H1 (cell line): ENCODE measurements around the gene SERGEF. TPM values are rescaled to one million over a fixed set of nuclear protein-coding genes. Genes with fewer than 3 reads are reported as not detected.
"Not testable (repeated sequence)": the region's sequence is repeated elsewhere in the genome, so short reads cannot be mapped to it uniquely, and the experiment has no call there.

Source experiments
- CTCF ChIA-PET: fragments of 300-600 bp; sonication (Branson Sonifier 250); formaldehyde crosslinking; loops from one replicate; lab custom pipeline; 2021; ENCODE audit not compliant: partially characterized antibody; lab: Charles Lee
- POLR2A ChIA-PET: fragments of 300-600 bp; sonication (Branson Sonifier 250); formaldehyde crosslinking; loops from one replicate; lab custom pipeline; 2021; ENCODE audit warnings: inconsistent platforms; ENCODE audit not compliant: partially characterized antibody; lab: Charles Lee
- DNase-seq, 2 experiments: peaks; one replicate each; pipeline versions ENCODE4 v3.0.0 to v3.0.0-alpha.2; 2010 to 2022; ENCODE audit warnings: low spot score in 2 of 2, low read depth in 1 of 2, mixed read lengths in 1 of 2
- FAIRE-seq: peaks from 2 replicates; lab custom pipeline; 2011; peaks lifted over from hg19 to GRCh38; lab: Jason Lieb, UNC
- H2AFZ ChIP-seq: 2 replicates; pipeline ENCODE4 v1.8.1; 2012; ENCODE audit warnings: low read length, inconsistent platforms
- H2AK5ac ChIP-seq: 2 replicates; pipeline ENCODE4 v1.6.1; 2013; ENCODE audit warnings: low read depth, low read length
- H2BK120ac ChIP-seq: replicated peaks from 2 replicates; pipeline ENCODE3; 2013; ENCODE audit warnings: low read depth, low read length, inconsistent platforms
- H2BK12ac ChIP-seq: 2 replicates; pipeline ENCODE4 v1.6.1; 2013; ENCODE audit warnings: low read depth, low read length
- H2BK15ac ChIP-seq: 2 replicates; pipeline ENCODE4 v1.6.1; 2013; ENCODE audit warnings: low read length
- H2BK20ac ChIP-seq: 2 replicates; pipeline ENCODE4 v1.6.1; 2013; ENCODE audit warnings: low read length
- H2BK5ac ChIP-seq: 2 replicates; pipeline ENCODE4 v1.6.1; 2013; ENCODE audit warnings: low read depth, low read length
- H3K14ac ChIP-seq: 2 replicates; pipeline ENCODE4 v1.6.1; 2013; ENCODE audit warnings: inconsistent platforms; ENCODE audit not compliant: insufficient read length
- H3K18ac ChIP-seq: 2 replicates; pipeline ENCODE4 v1.6.1; 2013; ENCODE audit warnings: low read length; ENCODE audit errors: extremely low read depth
- H3K23ac ChIP-seq: 2 replicates; pipeline ENCODE4 v1.6.1; 2013; ENCODE audit warnings: inconsistent platforms; ENCODE audit not compliant: insufficient read length
- H3K23me2 ChIP-seq: 2 replicates; pipeline ENCODE4 v1.6.1; 2013; ENCODE audit warnings: low read depth, low read length
- H3K27ac ChIP-seq: 2 replicates; pipeline ENCODE4 v1.6.1; 2011; ENCODE audit warnings: low read depth, low read length, inconsistent platforms
- H3K27me3 ChIP-seq, 4 experiments: replicated peaks in 1 of 4; 1 replicate in 1 of 4; 2 replicates in 3 of 4; pipeline versions ENCODE4 v1.6.1 to v1.8.1; 2011 to 2013; ENCODE audit warnings: low read length in 3 of 4, mild to moderate bottlenecking in 3 of 4, inconsistent platforms in 2 of 4, mixed read lengths in 2 of 4, moderate library complexity in 1 of 4; ENCODE audit not compliant: control insufficient read depth in 3 of 4, insufficient read depth in 3 of 4; ENCODE audit errors: extremely low read depth in 1 of 4
- H3K36me3 ChIP-seq, 4 experiments: 2 replicates each; pipeline versions ENCODE4 v1.6.1 to v1.8.1; 2011 to 2013; ENCODE audit warnings: mild to moderate bottlenecking in 4 of 4, low read length in 3 of 4, moderate library complexity in 2 of 4, control low read depth in 1 of 4, inconsistent platforms in 1 of 4; ENCODE audit not compliant: insufficient read depth in 4 of 4, control insufficient read depth in 2 of 4
- H3K4ac ChIP-seq: replicated peaks from 2 replicates; pipeline ENCODE3; 2013; ENCODE audit warnings: low read length, low read depth, mixed read lengths, inconsistent platforms; ENCODE audit not compliant: insufficient read length
- H3K4me1 ChIP-seq, 4 experiments: replicated peaks in 1 of 4; 1 replicate in 1 of 4; 2 replicates in 3 of 4; pipeline versions ENCODE4 v1.6.1 to v1.8.1; 2011 to 2013; ENCODE audit warnings: low read length in 3 of 4, inconsistent platforms in 2 of 4, mixed read lengths in 1 of 4; ENCODE audit not compliant: insufficient read depth in 4 of 4, control insufficient read depth in 3 of 4
- H3K4me2 ChIP-seq, 2 experiments: 2 replicates each; pipeline versions ENCODE4 v1.6.1 to v1.8.1; 2011 to 2013; ENCODE audit warnings: low read depth in 2 of 2, low read length in 2 of 2, control low read depth in 1 of 2, inconsistent platforms in 1 of 2, mild to moderate bottlenecking in 1 of 2; ENCODE audit not compliant: insufficient read depth in 1 of 2
- H3K4me3 ChIP-seq, 4 experiments: fragments of 200-600, 300-600 bp in 1 of 4; sonication (generic), shearing (Covaris generic), sonication (Bioruptor Twin) in 1 of 4; 2 replicates each; pipeline versions ENCODE4 v1.5.1 to v1.8.1; 2011 to 2016; ENCODE audit warnings: low read length in 4 of 4, low read depth in 3 of 4, control low read depth in 2 of 4, inconsistent platforms in 2 of 4, mild to moderate bottlenecking in 2 of 4, mixed read lengths in 1 of 4, moderate library complexity in 1 of 4; ENCODE audit not compliant: insufficient read depth in 2 of 4; ENCODE audit errors: extremely low read depth in 1 of 4
- H3K56ac ChIP-seq: replicated peaks from 2 replicates; pipeline ENCODE3; 2013; ENCODE audit warnings: low read depth, mild to moderate bottlenecking, mixed read lengths, low read length, inconsistent platforms; ENCODE audit not compliant: insufficient read length
- H3K79me1 ChIP-seq: 2 replicates; pipeline ENCODE4 v1.6.1; 2013; ENCODE audit warnings: low read depth, low read length, control low read depth
- H3K79me2 ChIP-seq, 2 experiments: 2 replicates each; pipeline versions ENCODE4 v1.6.1 to v1.8.1; 2012 to 2013; ENCODE audit warnings: low read length in 2 of 2, mild to moderate bottlenecking in 2 of 2, inconsistent platforms in 1 of 2; ENCODE audit not compliant: insufficient read depth in 2 of 2, control insufficient read depth in 1 of 2
- H3K9ac ChIP-seq, 4 experiments: replicated peaks in 1 of 4; 1 replicate in 1 of 4; 2 replicates in 3 of 4; pipeline versions ENCODE4 v1.6.1 to v1.8.1; 2011 to 2013; ENCODE audit warnings: low read depth in 3 of 4, low read length in 3 of 4, control low read depth in 2 of 4, mild to moderate bottlenecking in 2 of 4, moderate library complexity in 2 of 4, inconsistent platforms in 1 of 4; ENCODE audit errors: extremely low read depth in 1 of 4
- H3K9me3 ChIP-seq, 2 experiments: 2 replicates each; pipeline versions ENCODE4 v1.6.1 to v1.8.1; 2012 to 2013; ENCODE audit warnings: mild to moderate bottlenecking in 2 of 2, moderate library complexity in 2 of 2, control low read depth in 1 of 2, inconsistent platforms in 1 of 2, low read depth in 1 of 2, low read length in 1 of 2, mixed read lengths in 1 of 2; ENCODE audit not compliant: insufficient read depth in 2 of 2
- H4K20me1 ChIP-seq, 2 experiments: replicated peaks in 1 of 2; 2 replicates each; pipeline versions ENCODE3 to v1.8.1; 2011 to 2013; ENCODE audit warnings: inconsistent platforms in 2 of 2, low read length in 2 of 2, mild to moderate bottlenecking in 1 of 2; ENCODE audit not compliant: insufficient read depth in 2 of 2, control insufficient read depth in 1 of 2
- H4K5ac ChIP-seq: 2 replicates; pipeline ENCODE4 v1.6.1; 2013; ENCODE audit warnings: low read length, low read depth, mixed read lengths, inconsistent platforms; ENCODE audit not compliant: insufficient read length
- H4K8ac ChIP-seq: 2 replicates; pipeline ENCODE4 v1.8.0; 2013; ENCODE audit warnings: mild to moderate bottlenecking, moderate library complexity, low read length, inconsistent platforms; ENCODE audit not compliant: insufficient read depth; ENCODE audit errors: extremely low read depth
- H4K91ac ChIP-seq: replicated peaks from 2 replicates; pipeline ENCODE3; 2013; ENCODE audit warnings: low read length, mixed read lengths, inconsistent platforms; ENCODE audit not compliant: insufficient read length
- EGR1 ChIP-seq: IDR thresholded peaks from 2 replicates; pipeline ENCODE4 v1.6.1; 2011; ENCODE audit warnings: low read depth, low read length, borderline replicate concordance
- KDM1A ChIP-seq: fragments of 200-600, 300-600 bp; sonication (generic); IDR thresholded peaks from 2 replicates; pipeline ENCODE4 v1.7.1; 2016; ENCODE audit warnings: mild to moderate bottlenecking, low read length, borderline replicate concordance
- POLR2A ChIP-seq, 2 experiments: IDR thresholded peaks; 1 replicate in 1 of 2; 2 replicates in 1 of 2; pipeline ENCODE4 v1.6.1; 2011; ENCODE audit warnings: low read depth in 2 of 2, low read length in 2 of 2, mild to moderate bottlenecking in 2 of 2; ENCODE audit errors: control extremely low read depth in 1 of 2
- SIN3A ChIP-seq, 2 experiments: IDR thresholded peaks in 1 of 2; conservative IDR thresholded peaks in 1 of 2; 2 replicates each; pipeline ENCODE4 v1.6.1; 2011 to 2012; ENCODE audit warnings: low read length in 2 of 2, improper control_type of control experiment in 1 of 2, low read depth in 1 of 2, mild to moderate bottlenecking in 1 of 2
- SP2 ChIP-seq: IDR thresholded peaks from 2 replicates; pipeline ENCODE4 v1.6.1; 2012; ENCODE audit warnings: mild to moderate bottlenecking, low read length, inconsistent platforms
- YY1 ChIP-seq: IDR thresholded peaks from 2 replicates; pipeline ENCODE4 v1.6.1; 2011; ENCODE audit warnings: low read depth, mild to moderate bottlenecking, low read length
- WGBS, 2 experiments: shearing (Covaris generic) in 1 of 2; methylation state at CpG; one replicate each; pipeline versions ENCODE4 v1.1.6 to v1.1.7; 2013 to 2015; ENCODE audit warnings: low lambda C conversion rate in 2 of 2, mixed read lengths in 2 of 2, inconsistent platforms in 1 of 2, low coverage in 1 of 2, missing lambda C conversion rate in 1 of 2; ENCODE audit not compliant: insufficient replicate concordance in 2 of 2, insufficient coverage in 1 of 2, insufficient read length in 1 of 2; ENCODE audit errors: extremely low coverage in 1 of 2, missing lambda C conversion rate in 1 of 2; 5-methylcytosine and 5-hydroxymethylcytosine counted together
- polyA plus RNA-seq, 7 experiments: library from polyadenylated mRNA; depleted of rRNA in 3 of 7; stranded (reverse) in 5 of 7; unstranded in 2 of 7; fragments of >200 nt in 5 of 7; fragments of 200-250 nt in 2 of 7; gene quantifications; 1 replicate in 5 of 7; 2 replicates in 1 of 7; 4 replicates in 1 of 7; pipeline versions ENCODE4 v1.2.1 to v1.2.3, GENCODE V29; 2011 to 2013; ENCODE audit warnings: missing spikeins in 2 of 7, mixed read lengths in 2 of 7
- total RNA-seq: library from RNA; stranded (reverse); fragmentation: NEBNext Ultra II Directional; extraction: Animal tissue kit (Norgen Biotek cat#: 25700); gene quantifications from 2 replicates; pipeline ENCODE4 v1.2.1, GENCODE V29; 2021

SERGEF gene
- total and polyA plus RNA-seq, 2 of the 8 experiments (the other 6 are each of a cell fraction or from before 2014, with no cell fraction given) = 16.6 to 28.8 TPM

DNA sequence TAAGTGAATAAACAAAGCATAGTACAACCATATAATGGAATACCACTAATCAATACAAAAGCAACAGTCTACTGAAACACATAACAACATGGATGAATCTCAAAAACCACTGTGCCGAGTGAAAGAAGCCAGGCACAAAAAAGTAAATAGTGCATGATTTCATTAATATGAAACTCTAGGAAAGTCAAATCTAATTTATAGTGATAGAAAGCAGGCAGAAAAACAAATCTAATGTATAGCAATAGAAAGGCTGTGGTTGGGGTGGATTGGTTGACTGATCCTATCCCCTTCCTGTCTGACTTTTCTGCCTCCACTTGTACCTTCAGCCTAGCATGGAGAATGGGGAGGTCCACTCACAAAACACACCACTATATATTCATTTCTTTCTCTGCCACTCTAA is 115.4 kb downstream of the SERGEF start (continued):
- TF ChIP-seq SIN3A (conservative IDR thresholded peaks at IDR 0.05 in 1 of 2, IDR thresholded peaks at IDR 0.05 in 1 of 2; ENCODE audit: low read depth in 1 of 2, low read length in 2 of 2) = no peak
- TF ChIP-seq KDM1A = no peak
- TF ChIP-seq POLR2A (IDR thresholded peaks at IDR 0.05; ENCODE audit: control extremely low read depth in 1 of 2, low read depth in 2 of 2, low read length in 2 of 2) = no peak
- no peak for TF ChIP-seq YY1
- no peak for TF ChIP-seq EGR1
- no peak for TF ChIP-seq SP2

DNA sequence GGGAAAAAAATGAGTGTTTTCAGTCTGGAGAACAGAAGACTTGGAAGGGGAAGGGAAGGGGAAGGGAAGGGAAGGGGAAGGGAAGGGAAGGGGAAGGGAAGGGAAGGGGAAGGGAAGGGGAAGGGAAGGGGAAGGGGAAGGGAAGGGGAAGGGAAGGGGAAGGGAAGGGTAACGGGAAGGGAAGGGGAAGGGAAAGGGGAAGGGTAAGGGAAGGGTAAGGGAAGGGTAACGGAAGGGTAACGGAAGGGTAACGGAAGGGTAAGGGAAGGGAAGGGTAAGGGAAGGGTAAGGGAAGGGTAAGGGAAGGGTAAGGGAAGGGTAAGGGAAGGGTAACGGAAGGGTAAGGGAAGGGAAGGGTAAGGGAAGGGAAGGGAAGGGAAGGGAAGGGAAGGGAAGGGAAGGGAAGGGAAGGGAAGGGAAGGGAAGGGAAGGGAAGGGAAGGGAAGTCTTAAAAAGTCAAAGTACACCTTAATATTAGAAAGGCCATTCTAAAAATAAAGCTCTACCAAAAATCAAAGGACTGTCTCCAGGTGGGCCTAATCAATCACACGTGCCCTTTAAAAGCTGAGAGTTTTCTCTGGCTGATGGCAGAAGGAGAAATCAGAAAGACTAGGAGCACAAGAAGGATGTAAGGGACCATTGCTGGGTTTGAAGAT is 116.2 kb downstream of the SERGEF start:
- WGBS, 2 experiments = 65 to 100% methylated on average over 2 to 5 of the region's 6 CpGs
- POLR2A ChIA-PET = not testable (repeated sequence)

More for the DNA sequence above, 116.2 kb downstream of the SERGEF start:
- not testable (repeated sequence) for H2BK20ac ChIP-seq, H2AFZ ChIP-seq, H4K5ac ChIP-seq, H2BK5ac ChIP-seq, H2AK5ac ChIP-seq, H3K36me3 ChIP-seq, H3K27ac ChIP-seq, H3K4me2 ChIP-seq, H3K56ac ChIP-seq, H3K4ac ChIP-seq, H3K4me1 ChIP-seq, H3K4me3 ChIP-seq, H4K20me1 ChIP-seq, H3K9me3 ChIP-seq, H3K79me1 ChIP-seq, FAIRE-seq, H2BK15ac ChIP-seq, H3K27me3 ChIP-seq, H2BK12ac ChIP-seq, H4K91ac ChIP-seq, H2BK120ac ChIP-seq, H3K14ac ChIP-seq, H3K18ac ChIP-seq, H3K23ac ChIP-seq, H3K9ac ChIP-seq, H3K23me2 ChIP-seq, H4K8ac ChIP-seq, DNase-seq, H3K79me2 ChIP-seq
- CTCF ChIA-PET = interaction anchor here (0.7 to 2.0 kb wide), 5 partner anchors 10 to 309 kb away, joined by 3 to 11 read pairs (median 3); partner anchors contain the start of gene MYOD1
